ENCODE measurements around the gene MTTP.

MTTP gene

GRCh38 chr4:99654361-99654761, 79.7 kb downstream of the MTTP start:
- H3K4me3 Mint-ChIP-seq: no peak overlapping the region
- no peaks in the 10 kb centered on the region for H3K36me3 Mint-ChIP-seq
- DNase-seq (ENCODE audit: low spot score in 2 of 2) (no peak), ATAC-seq (ENCODE audit: low read depth) (no peak)
- no peaks in the 10 kb centered on the region for H3K9me3 Mint-ChIP-seq
- peaks cover 7% of the 10 kb centered on the region for H3K27me3 Mint-ChIP-seq
- H3K4me1 Mint-ChIP-seq: no peaks in the 10 kb centered on the region
- no peak overlapping the region for H3K27ac Mint-ChIP-seq

GRCh38 chr4:99655308-99656081, 80.9 kb downstream of the MTTP start:
- H3K4me3 Mint-ChIP-seq: no peak overlapping the region
- no peaks in the 10 kb centered on the region for H3K36me3 Mint-ChIP-seq
- H3K27me3 Mint-ChIP-seq: peaks cover 7% of the 10 kb centered on the region
- ATAC-seq (ENCODE audit: low read depth) (no peak), DNase-seq (ENCODE audit: low spot score in 2 of 2) (no peak)
- no peak overlapping the region for H3K27ac Mint-ChIP-seq
- H3K4me1 Mint-ChIP-seq: no peaks in the 10 kb centered on the region
- H3K9me3 Mint-ChIP-seq: no peaks in the 10 kb centered on the region

GRCh38 chr4:99657798-99658197, 83.2 kb downstream of the MTTP start, which contains the start of gene C4orf54:
C4orf54 (minus strand) TSS chr4:99657828; CDS start chr4:99654648, 3,180 bp downstream.
- DNase-seq (ENCODE audit: low spot score in 2 of 2) (no peak), ATAC-seq (ENCODE audit: low read depth) (no peak)

GRCh38 chr4:99658666-99659065, 84.0 kb downstream of the MTTP start:
- Mint-ChIP-seq H3K27me3 (peaks cover 16% of the 10 kb centered on the region), H3K9me3 (no peaks in the 10 kb centered on the region), H3K4me3 (no peak overlapping the region), H3K27ac (no peak overlapping the region), H3K4me1 (no peaks in the 10 kb centered on the region), H3K36me3 (no peaks in the 10 kb centered on the region)
- DNase-seq (ENCODE audit: low spot score in 2 of 2): no peak
- no peak for ATAC-seq (ENCODE audit: low read depth)

More at GRCh38 chr4:99657798-99658197, 83.2 kb downstream of the MTTP start, which contains the start of gene C4orf54:
- Mint-ChIP-seq H3K27ac (no peak within 1 kb of the TSS), H3K4me1 (no peaks in the 10 kb centered on the region), H3K36me3 (no peaks in the 10 kb centered on the region), H3K27me3 (peaks cover 10% of the 10 kb centered on the region), H3K4me3 (no peak within 1 kb of the TSS), H3K9me3 (no peaks in the 10 kb centered on the region)

GRCh38 chr4:99661907-99662306, 87.3 kb downstream of the MTTP start:
- Mint-ChIP-seq H3K27me3 (peaks cover 15% of the 10 kb centered on the region), H3K9me3 (no peaks in the 10 kb centered on the region), H3K27ac (no peak overlapping the region), H3K4me1 (no peaks in the 10 kb centered on the region), H3K36me3 (no peaks in the 10 kb centered on the region), H3K4me3 (no peak overlapping the region)
- no peak for ATAC-seq (ENCODE audit: low read depth)
- DNase-seq (ENCODE audit: low spot score in 2 of 2): no peak

GRCh38 chr4:99664716-99665115, 90.1 kb downstream of the MTTP start:
- Mint-ChIP-seq H3K27me3 (peaks cover 13% of the 10 kb centered on the region), H3K27ac (no peak overlapping the region), H3K4me1 (no peaks in the 10 kb centered on the region), H3K4me3 (no peak overlapping the region), H3K36me3 (no peaks in the 10 kb centered on the region), H3K9me3 (no peaks in the 10 kb centered on the region)
- no peak for ATAC-seq (ENCODE audit: low read depth)
- no peak for DNase-seq (ENCODE audit: low spot score in 2 of 2)

- Mint-ChIP-seq H3K4me1 (no peaks in the 10 kb centered on the region), H3K27me3 (peaks cover 16% of the 10 kb centered on the region), H3K36me3 (no peaks in the 10 kb centered on the region), H3K27ac (no peak overlapping the region), H3K4me3 (no peak overlapping the region), H3K9me3 (peaks cover 2% of the 10 kb centered on the region)
- DNase-seq (ENCODE audit: low spot score in 2 of 2): no peak
- ATAC-seq (ENCODE audit: low read depth): no peak
Measured at GRCh38 chr4:99665983-99666382, 91.4 kb downstream of the MTTP start.

GRCh38 chr4:99668472-99668871, 93.8 kb downstream of the MTTP start:
- Mint-ChIP-seq H3K27me3 (peaks cover 11% of the 10 kb centered on the region), H3K36me3 (peaks cover 7% of the 10 kb centered on the region), H3K9me3 (peaks cover 13% of the 10 kb centered on the region), H3K4me3 (no peak overlapping the region), H3K27ac (no peak overlapping the region), H3K4me1 (no peaks in the 10 kb centered on the region)
- no peak for ATAC-seq (ENCODE audit: low read depth)
- no peak for DNase-seq (ENCODE audit: low spot score in 2 of 2)

- DNase-seq (ENCODE audit: low spot score in 2 of 2): no peak
- no peak for ATAC-seq (ENCODE audit: low read depth)
- H3K27ac Mint-ChIP-seq: no peak overlapping the region
- peaks cover 9% of the 10 kb centered on the region for H3K27me3 Mint-ChIP-seq
- H3K4me3 Mint-ChIP-seq: no peak overlapping the region
- H3K36me3 Mint-ChIP-seq: peaks cover 7% of the 10 kb centered on the region
- peaks cover 16% of the 10 kb centered on the region for H3K9me3 Mint-ChIP-seq
- H3K4me1 Mint-ChIP-seq: no peaks in the 10 kb centered on the region
Measured at GRCh38 chr4:99669084-99669483, 94.5 kb downstream of the MTTP start.

- Mint-ChIP-seq H3K27ac (no peak overlapping the region), H3K9me3 (peaks cover 16% of the 10 kb centered on the region), H3K4me1 (no peaks in the 10 kb centered on the region), H3K27me3 (peaks cover 8% of the 10 kb centered on the region), H3K36me3 (peaks cover 7% of the 10 kb centered on the region), H3K4me3 (no peak overlapping the region)
- DNase-seq (ENCODE audit: low spot score in 2 of 2): no peak
- ATAC-seq (ENCODE audit: low read depth): no peak
Measured at GRCh38 chr4:99670409-99671073, 95.9 kb downstream of the MTTP start.

Measured in memory B cell (primary cell).